ENCODE measurements around the gene EXO1.

The EXO1 gene

DNA sequence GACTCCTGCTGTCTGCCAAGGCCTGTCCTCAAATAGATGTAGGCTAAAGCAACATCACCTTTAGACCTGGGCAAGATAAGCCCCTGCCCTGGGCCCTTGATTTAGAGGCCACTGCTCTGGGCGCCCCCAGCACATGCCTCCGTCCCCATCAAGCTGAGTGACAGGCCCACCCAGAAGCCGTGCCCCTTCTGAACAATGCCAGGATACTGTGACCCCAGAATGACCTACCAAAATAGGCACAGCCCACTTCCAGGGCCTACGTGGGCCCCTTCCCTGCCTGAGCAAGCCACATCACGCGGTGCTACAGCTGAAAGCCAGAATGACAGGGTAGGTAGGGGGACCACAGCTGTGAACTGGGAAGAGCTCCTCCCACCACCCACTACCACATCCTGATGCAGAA is 84.8 kb downstream of the EXO1 start:
- Histone ChIP-seq H3K4me3 (ENCODE audit: insufficient read depth, low read length, poor library complexity, severe bottlenecking) (no peak overlapping the region), H3K4me2 (ENCODE audit: low read depth, low read length, poor library complexity, severe bottlenecking) (no peak overlapping the region), H3K9me2 (replicated peaks; ENCODE audit: insufficient read depth, low read length) (no peaks in the 10 kb centered on the region), H3K27me3 (ENCODE audit: low read length) (no peaks in the 10 kb centered on the region), H2AFZ (ENCODE audit: low read depth, low read length, severe bottlenecking) (no peak overlapping the region), H3F3A (ENCODE audit: insufficient read depth) (no peaks in the 10 kb centered on the region), H3K36me3 (ENCODE audit: low read length) (no peaks in the 10 kb centered on the region), H3K9ac (ENCODE audit: low read length) (no peak overlapping the region), H3K79me2 (ENCODE audit: insufficient read depth, low read length) (no peaks in the 10 kb centered on the region), H4K20me1 (ENCODE audit: low read depth, low read length) (no peaks in the 10 kb centered on the region), H3K27ac (ENCODE audit: low read depth, low read length) (no peak overlapping the region), H3K9me3 (ENCODE audit: insufficient read depth, low read length) (no peaks in the 10 kb centered on the region)
- TF ChIP-seq, protein P1, sequence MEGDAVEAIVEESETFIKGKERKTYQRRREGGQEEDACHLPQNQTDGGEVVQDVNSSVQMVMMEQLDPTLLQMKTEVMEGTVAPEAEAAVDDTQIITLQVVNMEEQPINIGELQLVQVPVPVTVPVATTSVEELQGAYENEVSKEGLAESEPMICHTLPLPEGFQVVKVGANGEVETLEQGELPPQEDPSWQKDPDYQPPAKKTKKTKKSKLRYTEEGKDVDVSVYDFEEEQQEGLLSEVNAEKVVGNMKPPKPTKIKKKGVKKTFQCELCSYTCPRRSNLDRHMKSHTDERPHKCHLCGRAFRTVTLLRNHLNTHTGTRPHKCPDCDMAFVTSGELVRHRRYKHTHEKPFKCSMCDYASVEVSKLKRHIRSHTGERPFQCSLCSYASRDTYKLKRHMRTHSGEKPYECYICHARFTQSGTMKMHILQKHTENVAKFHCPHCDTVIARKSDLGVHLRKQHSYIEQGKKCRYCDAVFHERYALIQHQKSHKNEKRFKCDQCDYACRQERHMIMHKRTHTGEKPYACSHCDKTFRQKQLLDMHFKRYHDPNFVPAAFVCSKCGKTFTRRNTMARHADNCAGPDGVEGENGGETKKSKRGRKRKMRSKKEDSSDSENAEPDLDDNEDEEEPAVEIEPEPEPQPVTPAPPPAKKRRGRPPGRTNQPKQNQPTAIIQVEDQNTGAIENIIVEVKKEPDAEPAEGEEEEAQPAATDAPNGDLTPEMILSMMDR (IDR thresholded peaks at IDR 0.05; ENCODE audit: insufficient read depth, low read length, poor library complexity, severe bottlenecking), result no peak
- TF ChIP-seq EZH2phosphoT487 (conservative IDR thresholded peaks at IDR 0.05; ENCODE audit: low read length), result no peak

DNA sequence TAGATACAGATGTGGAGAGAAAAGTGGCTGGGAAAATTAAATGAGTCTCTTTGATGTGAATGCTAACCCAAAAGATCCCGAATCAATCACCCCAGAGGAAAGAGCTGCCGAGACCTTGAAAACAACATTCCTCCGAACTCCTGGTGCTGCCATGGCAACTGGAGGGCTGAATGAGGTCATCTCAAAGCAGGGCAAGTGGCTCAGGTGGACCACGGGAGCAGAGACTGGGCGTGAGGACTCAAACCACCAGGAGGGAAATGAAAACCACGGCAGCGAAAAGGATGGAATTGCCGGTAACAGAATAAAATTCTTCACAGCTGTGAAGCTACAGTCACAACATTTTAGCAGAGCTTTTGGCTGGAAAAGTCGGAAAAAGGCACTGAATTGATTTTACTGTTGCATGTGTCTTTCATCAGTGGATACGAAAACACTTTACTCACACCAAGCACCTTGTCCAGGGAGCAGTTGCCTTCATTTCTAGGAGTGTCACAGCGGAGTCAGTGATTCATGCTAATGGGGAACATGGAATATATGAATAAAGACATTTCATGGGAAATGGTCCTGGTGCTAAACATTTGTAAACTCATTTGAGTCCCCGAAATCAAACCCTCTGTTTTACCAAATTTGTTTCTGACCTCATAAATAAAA is 86.3 kb downstream of the EXO1 start:
- Histone ChIP-seq H4K20me1 (ENCODE audit: low read depth, low read length) (no peaks in the 10 kb centered on the region), H3K79me2 (ENCODE audit: insufficient read depth, low read length) (no peaks in the 10 kb centered on the region), H3K4me2 (ENCODE audit: low read depth, low read length, poor library complexity, severe bottlenecking) (no peak overlapping the region), H3K9me3 (ENCODE audit: insufficient read depth, low read length) (no peaks in the 10 kb centered on the region), H2AFZ (ENCODE audit: low read depth, low read length, severe bottlenecking) (no peak overlapping the region), H3F3A (ENCODE audit: insufficient read depth) (no peaks in the 10 kb centered on the region), H3K9me2 (replicated peaks; ENCODE audit: insufficient read depth, low read length) (no peaks in the 10 kb centered on the region), H3K27ac (ENCODE audit: low read depth, low read length) (no peak overlapping the region), H3K9ac (ENCODE audit: low read length) (no peak overlapping the region), H3K4me3 (ENCODE audit: insufficient read depth, low read length, poor library complexity, severe bottlenecking) (no peak overlapping the region), H3K27me3 (ENCODE audit: low read length) (no peaks in the 10 kb centered on the region), H3K36me3 (ENCODE audit: low read length) (no peaks in the 10 kb centered on the region)
- TF ChIP-seq, protein P1 (IDR thresholded peaks at IDR 0.05; ENCODE audit: insufficient read depth, low read length, poor library complexity, severe bottlenecking), result no peak

DNA sequence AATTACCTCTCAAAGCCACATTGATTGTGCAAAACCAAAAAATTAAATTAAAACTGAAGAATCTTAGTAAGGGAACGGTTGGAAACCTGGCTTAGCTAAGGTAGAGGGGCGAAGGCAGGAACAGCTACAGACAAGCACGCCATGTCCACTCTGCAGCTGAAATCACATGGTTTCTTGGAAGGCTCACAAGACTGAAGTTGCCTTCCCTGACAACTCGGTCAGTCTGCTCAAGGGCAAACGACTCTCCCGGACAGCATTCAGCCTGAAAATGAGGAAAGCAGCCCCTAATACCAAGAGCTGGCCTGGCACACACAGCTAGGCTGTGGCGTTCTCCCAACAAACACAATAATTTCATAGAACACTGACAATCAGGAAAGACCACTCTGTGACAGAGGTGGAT is 86.9 kb downstream of the EXO1 start:
- H3K4me3 ChIP-seq (ENCODE audit: insufficient read depth, low read length, poor library complexity, severe bottlenecking), result no peak overlapping the region

More for the DNA sequence above, 86.9 kb downstream of the EXO1 start:
- H2AFZ ChIP-seq (ENCODE audit: low read depth, low read length, severe bottlenecking), result no peak overlapping the region
- no peaks in the 10 kb centered on the region for H3K27me3 ChIP-seq (ENCODE audit: low read length)
- H3F3A ChIP-seq (ENCODE audit: insufficient read depth), result no peaks in the 10 kb centered on the region
- no peak overlapping the region for H3K9ac ChIP-seq (ENCODE audit: low read length)
- H3K27ac ChIP-seq (ENCODE audit: low read depth, low read length), result no peak overlapping the region
- H3K4me2 ChIP-seq (ENCODE audit: low read depth, low read length, poor library complexity, severe bottlenecking), result no peak overlapping the region
- no peaks in the 10 kb centered on the region for H3K9me2 ChIP-seq (replicated peaks; ENCODE audit: insufficient read depth, low read length)
- H3K79me2 ChIP-seq (ENCODE audit: insufficient read depth, low read length), result no peaks in the 10 kb centered on the region
- no peaks in the 10 kb centered on the region for H4K20me1 ChIP-seq (ENCODE audit: low read depth, low read length)
- H3K9me3 ChIP-seq (ENCODE audit: insufficient read depth, low read length), result no peaks in the 10 kb centered on the region
- H3K36me3 ChIP-seq (ENCODE audit: low read length), result no peaks in the 10 kb centered on the region
- TF ChIP-seq EZH2phosphoT487 (conservative IDR thresholded peaks at IDR 0.05; ENCODE audit: low read length), result no peak
- TF ChIP-seq, protein P1 (IDR thresholded peaks at IDR 0.05; ENCODE audit: insufficient read depth, low read length, poor library complexity, severe bottlenecking), result no peak

Measured in SU-DHL-6 (cell line).